A673 (cell line): ENCODE data around the gene PPP1R3F.

Source experiments
- CTCF ChIP-seq: fragments of 300-800, 200-600 bp; sonication (generic); conservative IDR thresholded peaks from 2 replicates; pipeline ENCODE4 v1.5.1; 2017; ENCODE audit warnings: low read depth, mild to moderate bottlenecking, antibody characterized with exemption, low read length, moderate library complexity, mixed read lengths
- EZH2 ChIP-seq: fragments of 200-600 bp; sonication (generic); IDR thresholded peaks from 2 replicates; pipeline ENCODE4 v1.6.1; 2017; ENCODE audit warnings: borderline replicate concordance, low read depth, mild to moderate bottlenecking, mixed read lengths, antibody characterized with exemption, low read length; ENCODE audit not compliant: poor library complexity, severe bottlenecking

GRCh38 chrX:49263631-49264030, 6.0 kb upstream of the PPP1R3F start:
- TF ChIP-seq CTCF (no peak), EZH2 (no peak)
